Endothelial cell of umbilical vein (primary cell): ENCODE measurements around the gene TSC22D3.

Experiments
- EZH2 ChIP-seq: IDR thresholded peaks from 2 replicates; pipeline ENCODE4 v1.6.1; 2012; ENCODE audit warnings: borderline replicate concordance, low read depth, mild to moderate bottlenecking, moderate library complexity, low read length, inconsistent platforms; ENCODE audit not compliant: severe bottlenecking
- MYC ChIP-seq: IDR thresholded peaks from one replicate; pipeline ENCODE4 v1.6.1; 2011; ENCODE audit warnings: mild to moderate bottlenecking, low read depth, low read length
- POLR2A ChIP-seq: IDR thresholded peaks from 2 replicates; pipeline ENCODE4 v1.6.1; 2012; ENCODE audit warnings: low read depth, mild to moderate bottlenecking, control low read depth, low read length
- POLR2AphosphoS5 ChIP-seq: IDR thresholded peaks from 2 replicates; pipeline ENCODE4 v1.6.1; 2012; ENCODE audit warnings: low read depth, mild to moderate bottlenecking, control low read depth, low read length, moderate library complexity; ENCODE audit not compliant: insufficient read depth
- TF ChIP-seq, protein P1 (sequence below), 2 donors: IDR thresholded peaks; 1 replicate in 1 of 2; 2 replicates in 1 of 2; pipeline ENCODE4 v1.5.1; 2011; ENCODE audit warnings: low read length in 2 of 2, mild to moderate bottlenecking in 2 of 2, moderate library complexity in 2 of 2, control low read depth in 1 of 2, inconsistent platforms in 1 of 2, low read depth in 1 of 2; ENCODE audit not compliant: insufficient read depth in 1 of 2; ENCODE audit errors: extremely low read depth in 1 of 2

DNA sequence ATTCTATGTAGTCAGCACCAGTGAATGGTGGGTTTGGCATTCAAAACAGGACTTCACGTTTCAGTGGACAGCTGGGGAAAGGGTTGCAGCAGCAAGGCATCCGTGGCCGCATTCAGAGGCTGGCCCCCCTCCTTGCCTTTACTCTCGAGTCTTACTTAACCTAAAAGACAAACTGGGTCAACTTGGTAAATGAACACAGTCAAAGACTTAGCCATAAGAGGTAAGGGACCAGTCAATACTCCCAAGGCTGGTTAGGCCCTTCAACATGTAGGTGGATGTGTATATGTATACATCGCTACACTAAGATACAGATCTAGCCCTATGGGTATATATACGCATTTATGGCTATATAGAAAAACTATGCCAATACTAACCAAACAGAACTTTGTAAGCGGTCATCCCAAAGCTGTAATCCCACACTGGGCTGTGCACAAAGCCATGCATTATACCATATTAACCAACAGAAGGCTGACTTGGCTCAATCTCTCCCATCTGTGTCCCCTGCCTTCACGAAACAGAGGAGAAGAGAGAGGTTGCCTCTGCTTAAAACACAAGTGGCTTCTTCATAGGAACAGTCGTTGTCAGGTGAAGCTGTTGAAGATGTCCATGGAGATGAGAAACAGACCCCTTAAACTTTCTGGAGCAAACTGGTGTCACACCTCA lies 61.9 kb downstream of the TSC22D3 start:
- TF ChIP-seq POLR2AphosphoS5 (no peak), POLR2A (no peak), EZH2 (no peak), MYC (no peak)
- TF ChIP-seq, protein P1, sequence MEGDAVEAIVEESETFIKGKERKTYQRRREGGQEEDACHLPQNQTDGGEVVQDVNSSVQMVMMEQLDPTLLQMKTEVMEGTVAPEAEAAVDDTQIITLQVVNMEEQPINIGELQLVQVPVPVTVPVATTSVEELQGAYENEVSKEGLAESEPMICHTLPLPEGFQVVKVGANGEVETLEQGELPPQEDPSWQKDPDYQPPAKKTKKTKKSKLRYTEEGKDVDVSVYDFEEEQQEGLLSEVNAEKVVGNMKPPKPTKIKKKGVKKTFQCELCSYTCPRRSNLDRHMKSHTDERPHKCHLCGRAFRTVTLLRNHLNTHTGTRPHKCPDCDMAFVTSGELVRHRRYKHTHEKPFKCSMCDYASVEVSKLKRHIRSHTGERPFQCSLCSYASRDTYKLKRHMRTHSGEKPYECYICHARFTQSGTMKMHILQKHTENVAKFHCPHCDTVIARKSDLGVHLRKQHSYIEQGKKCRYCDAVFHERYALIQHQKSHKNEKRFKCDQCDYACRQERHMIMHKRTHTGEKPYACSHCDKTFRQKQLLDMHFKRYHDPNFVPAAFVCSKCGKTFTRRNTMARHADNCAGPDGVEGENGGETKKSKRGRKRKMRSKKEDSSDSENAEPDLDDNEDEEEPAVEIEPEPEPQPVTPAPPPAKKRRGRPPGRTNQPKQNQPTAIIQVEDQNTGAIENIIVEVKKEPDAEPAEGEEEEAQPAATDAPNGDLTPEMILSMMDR (IDR thresholded peaks at IDR 0.05; ENCODE audit: extremely low read depth in 1 of 2, insufficient read depth in 1 of 2, low read depth in 1 of 2, low read length in 2 of 2): no peak
